GM03348 (cell line): ENCODE measurements around the gene MAP7D1.
A peak's percentile ranks its signal among the peaks of the same experiment; 100 is the strongest.
"Not testable (repeated sequence)": the region's sequence is repeated elsewhere in the genome, so short reads cannot be mapped to it uniquely, and the experiment has no call there.

Experiments used
- DNase-seq: peaks from one replicate; pipeline ENCODE4 v3.0.0; 2012; ENCODE audit warnings: low spot score

Gene MAP7D1

DNA sequence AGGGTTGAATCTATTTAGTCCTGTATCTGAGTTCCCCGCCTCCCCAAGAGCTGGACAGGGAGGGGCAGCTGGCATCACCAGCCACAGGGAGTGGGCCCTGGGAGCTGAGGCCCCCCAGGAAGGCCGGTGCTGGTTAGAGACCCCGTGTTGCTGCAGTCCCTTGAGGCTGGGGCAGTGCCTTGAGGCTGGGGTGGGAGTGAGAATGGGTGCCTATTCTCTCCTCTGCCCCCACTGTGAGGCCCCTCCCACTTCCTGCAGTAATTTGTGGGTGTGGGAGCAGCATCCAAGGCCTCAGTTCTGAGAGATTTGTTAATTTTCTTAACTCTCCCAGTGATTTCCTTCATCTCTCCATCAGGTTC, 4.1 kb upstream of the MAP7D1 start:
- peak; percentile 62 for DNase-seq

DNA sequence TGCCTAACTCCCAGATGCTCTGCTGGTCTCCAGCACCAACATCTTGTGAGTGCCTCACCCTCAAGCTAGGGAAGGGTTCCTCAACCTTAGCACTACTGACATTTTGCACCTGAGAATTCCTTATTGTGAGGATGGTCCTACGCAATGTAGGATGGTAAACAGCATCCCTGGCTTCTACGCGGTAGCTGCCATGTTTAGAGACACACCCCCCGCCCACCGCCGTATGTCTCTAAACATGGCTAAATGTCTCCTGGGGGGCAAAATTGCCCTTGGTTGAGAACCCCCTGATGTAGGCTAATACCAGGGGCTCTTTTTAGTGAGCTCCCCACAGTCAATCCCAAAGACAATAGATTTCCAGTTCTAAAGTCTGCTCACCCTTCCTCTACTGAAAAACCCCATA, 2.5 kb upstream of the MAP7D1 start:
- DNase-seq = no peak

GRCh38 chr1:36154335-36154734, 1.6 kb upstream of the MAP7D1 start:
- no peak for DNase-seq

DNA sequence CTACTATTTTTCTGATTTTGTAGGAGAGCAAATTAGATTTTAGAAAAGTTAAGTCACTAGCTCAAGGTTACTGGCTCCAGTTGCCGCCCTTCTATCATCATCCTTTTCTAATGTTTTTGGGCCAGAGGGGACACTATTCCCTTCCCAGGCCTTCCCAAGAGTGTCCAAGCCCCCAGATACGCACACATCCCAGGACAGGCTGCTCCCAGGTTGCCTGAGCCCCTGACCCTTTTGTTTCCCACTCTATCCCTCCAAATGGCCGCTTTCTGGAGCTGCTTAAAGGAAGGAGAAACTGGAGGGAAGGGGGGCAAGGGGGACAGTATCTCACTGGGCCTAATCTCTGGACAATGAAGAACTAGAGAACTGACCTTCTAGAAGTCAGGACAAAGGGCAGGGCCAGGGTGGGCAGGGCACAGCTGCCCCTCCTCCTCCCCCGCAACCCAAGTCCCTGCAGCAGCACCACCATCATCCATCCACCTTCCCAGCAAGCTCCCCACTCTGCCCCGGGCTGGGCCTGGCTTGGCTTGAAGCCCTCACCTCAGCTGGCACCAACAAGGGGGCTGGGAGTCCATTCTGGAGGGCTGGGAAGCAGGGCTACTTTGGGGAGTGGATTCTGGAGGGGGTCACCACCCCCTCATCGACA, 1.1 kb upstream of the MAP7D1 start:
- no peak for DNase-seq

- DNase-seq = peak; percentile 72
Measured at GRCh38 chr1:36156329-36157114, 562 bp downstream of the MAP7D1 start.

- peak; percentile 47 for DNase-seq
Measured at GRCh38 chr1:36157115-36157903, 1.3 kb downstream of the MAP7D1 start.

GRCh38 chr1:36157973-36158826, 2.2 kb downstream of the MAP7D1 start:
- peak; percentile 3 for DNase-seq

GRCh38 chr1:36158827-36159252, 2.9 kb downstream of the MAP7D1 start:
- not testable (repeated sequence) for DNase-seq

DNA sequence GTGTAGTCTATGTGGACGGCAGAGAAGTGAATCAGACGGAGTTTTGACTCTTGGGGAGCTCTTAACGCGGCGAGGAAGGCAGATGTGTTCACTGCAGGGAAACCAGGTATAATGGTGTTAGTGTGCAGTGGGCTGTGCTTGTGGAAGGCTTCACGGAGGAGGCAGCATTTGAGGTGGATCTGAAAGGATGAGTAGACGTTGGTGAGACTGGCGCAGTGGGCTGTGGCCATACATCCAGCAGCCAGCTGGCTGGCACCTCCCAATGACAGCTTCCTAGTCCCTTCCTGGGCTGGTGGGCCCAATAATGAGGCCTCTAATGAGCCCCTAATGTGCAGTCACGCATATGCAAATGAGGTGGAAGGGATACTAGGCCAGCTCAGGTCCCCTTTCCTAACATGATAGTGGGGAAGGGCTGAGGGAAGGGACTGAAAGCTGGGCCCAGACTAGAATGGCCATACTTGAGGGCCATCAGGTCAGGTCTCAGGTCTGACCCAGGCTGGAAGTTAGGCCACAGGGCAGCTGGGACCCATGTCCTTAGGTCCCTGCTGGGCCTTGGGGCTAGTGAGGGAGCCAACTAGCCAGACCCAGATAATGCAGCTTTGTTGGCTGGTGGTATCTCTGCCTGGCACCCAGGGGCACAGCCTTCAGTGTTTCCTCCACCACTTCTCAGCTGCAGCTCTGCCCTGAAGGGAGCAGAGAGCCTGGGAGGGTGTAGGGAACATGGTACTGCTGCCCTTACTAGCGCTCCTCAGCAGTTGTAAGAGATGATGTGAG, 3.8 kb downstream of the MAP7D1 start:
- no peak for DNase-seq

GRCh38 chr1:36160388-36160948, 4.5 kb downstream of the MAP7D1 start:
- peak; percentile 3 for DNase-seq

- peak; percentile 89 for DNase-seq
Measured at GRCh38 chr1:36160949-36161485, 5.1 kb downstream of the MAP7D1 start.

DNA sequence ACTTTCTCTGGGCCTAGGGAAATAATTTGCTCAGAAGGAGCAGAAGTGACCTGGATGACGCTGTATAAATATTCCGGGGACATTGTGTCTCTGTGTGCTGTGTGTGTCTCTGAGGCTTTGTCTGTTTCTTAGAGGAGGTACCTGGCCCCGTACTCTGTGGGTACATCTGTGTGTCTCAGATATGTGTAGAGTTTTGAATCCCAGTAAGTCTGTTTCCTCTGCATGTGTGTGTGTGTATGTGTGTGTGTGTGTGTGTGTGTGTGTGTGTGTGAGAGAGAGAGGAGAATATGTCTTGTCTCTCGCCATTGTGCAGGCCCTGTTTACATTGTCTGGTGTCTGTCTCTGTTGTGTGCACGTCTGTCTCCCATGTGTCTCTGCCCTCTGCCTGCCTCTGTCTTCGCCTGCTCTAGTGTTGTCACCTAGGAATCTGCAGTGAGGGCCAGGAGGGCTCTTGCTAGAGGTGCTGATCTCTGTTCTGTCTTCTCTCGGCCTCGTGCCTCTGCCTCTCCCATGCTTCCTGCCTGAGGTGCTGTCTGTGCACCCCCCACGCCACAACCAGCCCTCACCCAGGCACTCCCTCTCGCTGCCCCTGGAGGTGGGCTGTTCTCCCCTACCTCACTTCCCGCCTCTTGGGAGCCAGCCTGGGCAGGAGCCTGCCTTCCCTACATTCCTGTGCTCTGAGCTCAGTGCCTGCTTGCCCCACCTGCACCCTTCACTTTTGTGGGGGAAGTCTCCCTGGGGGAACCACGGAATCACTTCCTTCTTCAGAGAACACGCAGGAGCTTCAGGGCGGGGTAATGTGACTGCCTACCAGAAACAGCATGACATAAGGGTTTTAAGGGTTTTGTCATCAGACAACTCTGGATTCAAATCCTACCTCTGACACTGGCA, 5.9 kb downstream of the MAP7D1 start:
- no peak for DNase-seq

DNA sequence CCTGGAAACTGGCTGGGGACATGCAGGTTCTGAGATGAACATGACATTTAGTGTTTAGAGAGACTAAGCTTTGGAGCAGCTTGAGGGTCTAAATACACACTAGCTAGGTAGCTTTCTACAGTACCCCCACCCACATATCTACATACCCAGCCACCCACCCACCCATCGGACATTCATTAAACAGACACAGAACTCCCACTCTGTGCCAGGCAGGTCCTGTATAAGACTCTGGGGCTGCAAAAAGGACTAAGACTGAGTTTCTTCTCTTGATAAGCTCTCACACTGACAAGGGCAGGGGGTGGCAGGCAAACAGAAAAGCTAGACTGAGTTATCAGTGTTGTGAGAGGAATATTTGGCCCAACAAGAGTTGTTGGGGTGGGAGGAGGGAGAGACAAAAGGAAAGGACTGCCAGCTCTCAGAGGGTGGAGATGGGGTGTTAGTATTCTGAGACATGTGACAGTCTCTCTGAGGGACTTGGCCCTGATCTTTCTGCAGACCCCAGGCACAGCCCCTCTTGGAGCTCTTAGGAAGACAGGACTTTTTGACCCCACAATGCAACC, 6.8 kb downstream of the MAP7D1 start:
- no peak for DNase-seq

DNA sequence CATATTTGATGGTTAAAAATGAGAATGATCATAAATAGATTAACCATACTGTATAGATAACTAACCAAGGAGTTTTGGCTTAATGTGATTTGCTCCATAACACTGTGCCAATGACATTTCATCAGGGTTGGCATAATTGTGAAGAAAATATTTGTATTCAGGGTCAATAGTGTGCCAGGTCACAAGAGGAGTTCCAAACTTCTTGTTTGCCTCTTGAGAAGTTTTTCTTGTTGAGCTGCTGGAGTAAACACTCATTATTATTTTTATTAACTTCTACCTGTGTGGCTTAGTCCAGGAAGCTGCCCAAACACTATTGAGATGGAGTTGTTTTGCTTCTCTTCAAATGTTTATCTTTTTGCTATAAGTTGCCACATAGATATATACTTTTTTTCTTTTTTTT, 7.5 kb downstream of the MAP7D1 start:
- DNase-seq = no peak

DNA sequence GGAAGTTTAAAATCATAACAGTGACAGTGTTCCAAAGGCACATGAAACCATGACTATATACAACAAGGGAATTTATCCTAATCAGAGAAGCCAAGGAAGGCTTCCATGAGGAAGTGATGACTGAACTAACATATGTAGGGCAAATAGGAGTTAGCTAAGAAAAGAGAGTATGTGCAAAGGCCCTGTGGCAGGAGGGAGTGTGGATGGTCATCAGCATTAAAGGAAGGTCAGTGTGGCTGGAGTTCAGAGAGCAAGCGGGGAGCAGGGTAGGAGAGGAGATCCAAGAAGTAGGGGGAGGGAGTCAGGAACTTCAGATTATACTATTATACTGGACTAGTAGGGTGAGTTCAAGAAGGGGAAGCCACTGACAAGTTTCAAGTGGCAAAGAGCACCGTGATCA, 8.4 kb downstream of the MAP7D1 start:
- no peak for DNase-seq

DNA sequence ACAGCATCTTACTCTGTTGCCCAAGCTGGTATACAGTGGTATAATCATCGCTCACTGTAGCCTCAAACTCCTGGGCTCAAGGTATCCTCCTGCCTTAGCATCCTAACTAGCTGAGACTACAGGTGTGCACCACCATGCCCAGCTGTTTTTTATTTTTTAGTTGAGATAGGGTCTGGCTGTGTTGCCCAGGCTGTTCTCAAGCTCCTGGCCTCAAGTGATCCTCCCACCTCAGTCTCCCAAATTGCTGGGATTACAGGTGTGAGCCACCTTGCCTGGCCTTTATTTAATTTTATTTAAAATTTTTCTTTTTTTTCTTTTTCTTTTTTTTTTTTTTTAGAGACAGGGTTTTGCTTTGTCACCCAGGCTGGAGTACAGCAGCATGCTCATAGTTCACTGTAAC, 9.2 kb downstream of the MAP7D1 start:
- DNase-seq = no peak

- DNase-seq = no peak
Measured at GRCh38 chr1:36166136-36166535, 10.2 kb downstream of the MAP7D1 start.

- peak; percentile 36 for DNase-seq
Measured at GRCh38 chr1:36166938-36167905, 11.3 kb downstream of the MAP7D1 start.
